Endothelial cell (in vitro differentiated cells): ENCODE results near the gene CTNNAL1. TPM values are rescaled to one million over a fixed set of nuclear protein-coding genes. Genes with fewer than 3 reads are reported as not detected.
"Not testable (repeated sequence)": the region's sequence is repeated elsewhere in the genome, so short reads cannot be mapped to it uniquely, and the experiment has no call there.

Experiments
- DNase-seq: peaks from one replicate; pipeline ENCODE4 v3.0.0; 2021; ENCODE audit warnings: low spot score
- H3K27ac Mint-ChIP-seq: one replicate; pipeline ENCODE4 v1.8.0; 2021; ENCODE audit warnings: mixed read lengths, inconsistent platforms; ENCODE audit not compliant: unreplicated experiment
- H3K27me3 Mint-ChIP-seq: one replicate; pipeline ENCODE4 v1.8.0; 2021; ENCODE audit warnings: mild to moderate bottlenecking, moderate library complexity, mixed read lengths, inconsistent platforms; ENCODE audit not compliant: unreplicated experiment
- H3K36me3 Mint-ChIP-seq: one replicate; pipeline ENCODE4 v1.8.0; 2021; ENCODE audit warnings: mild to moderate bottlenecking, low read depth, mixed read lengths, inconsistent platforms; ENCODE audit not compliant: unreplicated experiment
- H3K4me1 Mint-ChIP-seq: one replicate; pipeline ENCODE4 v1.8.0; 2021; ENCODE audit warnings: mild to moderate bottlenecking, mixed read lengths, inconsistent platforms; ENCODE audit not compliant: unreplicated experiment
- H3K4me3 Mint-ChIP-seq: one replicate; pipeline ENCODE4 v1.8.0; 2021; ENCODE audit warnings: mild to moderate bottlenecking, mixed read lengths, inconsistent platforms; ENCODE audit not compliant: unreplicated experiment
- H3K9me3 Mint-ChIP-seq: one replicate; pipeline ENCODE4 v1.8.0; 2021; ENCODE audit warnings: mixed read lengths, inconsistent platforms; ENCODE audit not compliant: unreplicated experiment
- total RNA-seq: library from RNA; stranded (reverse); fragmentation: NEBNext Ultra II Directional; extraction: Animal tissue kit (Norgen Biotek cat#: 25700); gene quantifications from one replicate; pipeline ENCODE4 v1.2.1, GENCODE V29; 2021; ENCODE audit not compliant: unreplicated experiment
- TF ChIP-seq, protein P1 (sequence below): fragments of 200-600 bp; sonication (generic); IDR thresholded peaks from one replicate; pipeline ENCODE4 v1.5.0; 2021; ENCODE audit warnings: antibody characterized with exemption; ENCODE audit not compliant: unreplicated experiment

Gene CTNNAL1
- total RNA-seq, 1 donor from 2014 or later = 31.2 TPM

DNA sequence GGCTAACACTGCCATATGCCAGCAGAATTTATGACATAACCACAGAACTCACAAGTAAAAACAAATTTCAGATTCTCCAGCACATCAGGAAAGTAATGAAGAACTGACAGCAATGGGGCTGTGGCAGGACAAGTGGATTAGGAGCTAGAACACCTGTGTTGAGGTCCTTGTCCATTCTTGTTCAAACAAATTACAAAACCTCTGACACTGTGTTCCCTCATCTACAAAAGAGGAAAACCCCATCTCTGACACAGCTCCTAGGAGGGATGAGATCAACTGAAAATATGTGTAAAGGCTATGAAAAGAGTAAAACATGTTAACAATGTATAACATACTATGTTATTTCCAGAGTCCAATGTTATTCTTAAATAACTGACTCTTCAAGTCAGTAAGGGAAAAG lies 102.9 kb downstream of the CTNNAL1 start:
- peaks cover 2% of the 10 kb centered on the region for H3K27me3 Mint-ChIP-seq
- peaks cover 30% of the 10 kb centered on the region for H3K36me3 Mint-ChIP-seq
- no peaks in the 10 kb centered on the region for H3K9me3 Mint-ChIP-seq
- H3K27ac Mint-ChIP-seq = no peak overlapping the region
- no peak overlapping the region for H3K4me3 Mint-ChIP-seq
- DNase-seq = no peak
- H3K4me1 Mint-ChIP-seq = peaks cover 9% of the 10 kb centered on the region
- TF ChIP-seq, protein P1, sequence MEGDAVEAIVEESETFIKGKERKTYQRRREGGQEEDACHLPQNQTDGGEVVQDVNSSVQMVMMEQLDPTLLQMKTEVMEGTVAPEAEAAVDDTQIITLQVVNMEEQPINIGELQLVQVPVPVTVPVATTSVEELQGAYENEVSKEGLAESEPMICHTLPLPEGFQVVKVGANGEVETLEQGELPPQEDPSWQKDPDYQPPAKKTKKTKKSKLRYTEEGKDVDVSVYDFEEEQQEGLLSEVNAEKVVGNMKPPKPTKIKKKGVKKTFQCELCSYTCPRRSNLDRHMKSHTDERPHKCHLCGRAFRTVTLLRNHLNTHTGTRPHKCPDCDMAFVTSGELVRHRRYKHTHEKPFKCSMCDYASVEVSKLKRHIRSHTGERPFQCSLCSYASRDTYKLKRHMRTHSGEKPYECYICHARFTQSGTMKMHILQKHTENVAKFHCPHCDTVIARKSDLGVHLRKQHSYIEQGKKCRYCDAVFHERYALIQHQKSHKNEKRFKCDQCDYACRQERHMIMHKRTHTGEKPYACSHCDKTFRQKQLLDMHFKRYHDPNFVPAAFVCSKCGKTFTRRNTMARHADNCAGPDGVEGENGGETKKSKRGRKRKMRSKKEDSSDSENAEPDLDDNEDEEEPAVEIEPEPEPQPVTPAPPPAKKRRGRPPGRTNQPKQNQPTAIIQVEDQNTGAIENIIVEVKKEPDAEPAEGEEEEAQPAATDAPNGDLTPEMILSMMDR = no peak

DNA sequence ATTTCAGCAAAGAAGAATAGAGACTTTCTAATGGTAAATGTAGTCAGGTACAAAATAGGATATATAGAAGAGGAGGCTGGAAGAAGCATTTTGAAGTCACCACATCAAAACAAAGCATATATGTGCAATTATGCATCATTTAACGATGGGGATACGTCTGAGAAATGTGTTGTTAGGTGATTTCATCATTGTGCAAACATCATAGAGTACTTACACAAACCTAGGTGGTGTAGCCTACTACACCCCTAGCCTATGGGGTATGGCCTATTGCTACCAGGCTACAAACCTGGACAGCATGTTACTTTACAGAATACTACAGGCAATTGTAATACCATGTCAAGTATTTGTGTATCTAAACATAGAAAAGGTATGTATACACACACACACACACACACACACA lies 107.8 kb downstream of the CTNNAL1 start:
- no peaks in the 10 kb centered on the region for H3K4me1 Mint-ChIP-seq
- no peaks in the 10 kb centered on the region for H3K9me3 Mint-ChIP-seq
- H3K4me3 Mint-ChIP-seq = no peak overlapping the region
- TF ChIP-seq, protein P1 = no peak
- H3K27ac Mint-ChIP-seq = no peak overlapping the region
- peaks cover 4% of the 10 kb centered on the region for H3K27me3 Mint-ChIP-seq
- H3K36me3 Mint-ChIP-seq = peaks cover 43% of the 10 kb centered on the region
- DNase-seq = no peak

DNA sequence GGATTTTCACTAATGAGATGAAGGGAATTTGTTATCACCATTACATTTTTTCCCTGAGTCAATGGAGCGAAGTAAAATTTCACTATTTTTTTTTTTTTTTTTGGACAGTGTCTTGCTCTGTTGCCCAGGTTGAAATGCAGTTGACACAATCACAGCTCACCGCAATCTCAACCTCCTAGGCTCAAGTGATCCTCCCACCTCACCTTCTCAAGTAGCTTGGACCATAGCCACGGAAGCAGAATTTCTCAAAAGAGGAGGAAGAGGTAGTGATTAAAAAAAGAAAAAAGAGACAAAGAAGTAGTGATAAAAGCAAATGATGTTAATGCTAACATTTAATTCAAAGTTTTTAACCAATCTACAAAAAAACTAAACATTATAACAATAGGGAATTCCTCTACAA lies 109.1 kb downstream of the CTNNAL1 start:
- DNase-seq = no peak
- H3K27ac Mint-ChIP-seq = no peak overlapping the region
- H3K9me3 Mint-ChIP-seq = no peaks in the 10 kb centered on the region
- no peaks in the 10 kb centered on the region for H3K4me1 Mint-ChIP-seq
- TF ChIP-seq, protein P1 = no peak
- H3K36me3 Mint-ChIP-seq = peaks cover 47% of the 10 kb centered on the region
- H3K27me3 Mint-ChIP-seq = peaks cover 4% of the 10 kb centered on the region
- H3K4me3 Mint-ChIP-seq = no peak overlapping the region

DNA sequence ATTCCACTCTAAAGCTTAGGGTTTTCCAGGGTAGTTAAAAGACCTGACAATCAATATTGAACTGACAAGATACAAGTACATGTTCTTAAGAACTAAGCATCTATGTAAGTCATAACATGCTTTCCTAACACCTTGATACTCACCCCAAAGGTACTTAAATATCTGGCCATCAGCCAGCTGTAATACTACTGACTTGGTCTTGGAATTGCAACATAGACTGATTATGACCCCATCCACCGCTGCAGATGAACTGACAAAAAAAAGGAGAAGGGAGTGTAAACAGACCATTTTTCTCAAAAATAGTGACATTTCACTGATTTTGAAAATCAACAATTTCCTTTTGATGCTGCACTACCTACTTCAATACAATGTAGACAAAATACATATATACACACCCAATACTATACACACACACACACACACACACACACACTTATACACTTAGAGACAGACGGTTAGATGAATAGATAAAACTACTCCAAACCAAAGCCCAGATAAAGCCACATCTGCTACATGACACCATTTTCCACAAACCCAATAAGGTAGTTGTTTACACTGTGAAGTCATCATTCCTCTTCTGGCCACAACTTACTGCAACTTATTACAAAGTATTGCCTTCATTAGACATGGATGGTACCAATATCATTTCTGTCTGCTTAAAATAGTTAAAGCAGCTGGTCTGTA lies 109.7 kb downstream of the CTNNAL1 start:
- Mint-ChIP-seq H3K27ac (no peak overlapping the region), H3K36me3 (peaks cover 41% of the 10 kb centered on the region), H3K9me3 (no peaks in the 10 kb centered on the region), H3K4me3 (no peak overlapping the region), H3K27me3 (peaks cover 4% of the 10 kb centered on the region), H3K4me1 (no peaks in the 10 kb centered on the region)
- TF ChIP-seq, protein P1 = no peak
- DNase-seq = no peak

DNA sequence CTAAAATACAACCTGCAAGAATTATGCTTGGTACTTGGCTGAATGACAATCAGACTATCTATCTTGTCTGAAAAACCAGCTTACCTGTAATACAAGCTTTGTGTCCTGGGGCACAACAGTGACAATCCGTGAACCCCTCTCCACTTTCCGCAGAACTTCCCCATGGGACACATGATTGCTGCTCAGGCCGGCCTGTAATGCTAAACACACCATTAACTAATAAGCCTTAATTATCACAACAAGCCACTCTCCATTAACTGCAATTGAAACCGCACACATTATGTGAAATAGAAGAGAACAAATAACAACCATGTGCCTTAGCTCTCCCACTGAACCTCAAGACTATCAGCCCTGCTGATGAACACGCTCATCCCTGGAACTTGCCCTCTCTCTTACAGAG lies 113.1 kb downstream of the CTNNAL1 start:
- Mint-ChIP-seq H3K27ac (no peak overlapping the region), H3K36me3 (peaks cover 41% of the 10 kb centered on the region), H3K4me3 (no peak overlapping the region), H3K27me3 (peaks cover 2% of the 10 kb centered on the region), H3K9me3 (no peaks in the 10 kb centered on the region), H3K4me1 (peaks cover 5% of the 10 kb centered on the region)
- TF ChIP-seq, protein P1 = no peak
- DNase-seq = no peak

DNA sequence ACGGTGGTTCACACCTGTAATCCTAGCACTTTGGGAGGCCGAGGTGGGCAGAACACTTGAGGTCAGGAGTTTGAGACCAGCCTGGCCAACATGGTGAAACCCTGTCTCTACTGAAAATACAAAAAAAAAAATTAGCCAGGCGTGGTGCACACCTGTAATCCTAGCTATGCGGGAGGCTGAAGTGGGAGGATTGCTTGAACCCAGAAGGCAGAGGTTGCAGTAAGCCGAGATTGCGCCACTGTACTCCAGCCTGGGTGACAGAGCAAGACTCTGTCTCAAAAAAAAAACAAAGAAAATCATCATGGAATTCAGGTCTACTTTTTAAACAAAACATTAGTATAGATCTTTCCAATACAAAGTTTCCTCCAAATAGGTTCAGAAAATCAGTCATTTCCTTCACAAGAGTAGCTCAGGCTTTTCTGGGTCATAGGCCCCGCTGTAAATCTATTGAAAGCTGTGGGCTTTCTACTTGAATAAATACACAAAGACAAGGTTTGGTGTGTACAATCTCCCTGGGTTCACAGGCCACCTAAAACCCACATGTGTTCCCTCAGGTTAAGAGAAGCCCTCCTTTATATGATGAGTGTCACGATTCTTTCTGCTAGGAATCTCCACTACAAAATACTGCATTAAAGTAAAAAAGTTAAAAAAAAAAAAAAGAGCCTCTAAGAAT lies 114.1 kb downstream of the CTNNAL1 start:
- Mint-ChIP-seq H3K36me3 (peaks cover 46% of the 10 kb centered on the region), H3K4me1 (peaks cover 11% of the 10 kb centered on the region)
- not testable (repeated sequence) for H3K27ac Mint-ChIP-seq, H3K27me3 Mint-ChIP-seq, DNase-seq, H3K4me3 Mint-ChIP-seq, H3K9me3 Mint-ChIP-seq
